Right atrium auricular region (tissue), 2 donors: ENCODE measurements around the gene LAMA4. TPM values are rescaled to one million over a fixed set of nuclear protein-coding genes. Genes with fewer than 3 reads are reported as not detected.

Experiments
- DNase-seq: peaks from one replicate; pipeline ENCODE4 v3.0.0-alpha.2; 2019; ENCODE audit warnings: low spot score
- H3K27ac ChIP-seq, 2 donors: fragments of 200-600 bp; sonication (generic); 1 replicate in 1 of 2; 2 replicates in 1 of 2; pipeline ENCODE4 v1.5.1; 2016 to 2019
- H3K27me3 ChIP-seq, 2 donors: fragments of 200-600 bp; sonication (generic); one replicate each; pipeline versions ENCODE4 v1.5.1 to v1.6.0; 2017 to 2019
- H3K36me3 ChIP-seq: fragments of 200-600 bp; sonication (generic); one replicate; pipeline ENCODE4 v1.5.1; 2016
- H3K4me1 ChIP-seq, 2 donors: fragments of 200-600 bp; sonication (generic); one replicate each; pipeline versions ENCODE4 v1.5.1 to v1.6.0; 2017 to 2019
- H3K4me3 ChIP-seq, 2 donors: fragments of 200-600 bp; sonication (generic); 1 replicate in 1 of 2; 2 replicates in 1 of 2; pipeline ENCODE4 v1.5.1; 2017 to 2019; ENCODE audit warnings: mild to moderate bottlenecking in 1 of 2, moderate library complexity in 1 of 2
- H3K9me3 ChIP-seq, 2 donors: fragments of 200-600 bp; sonication (generic); one replicate each; pipeline ENCODE4 v1.5.1; 2019
- total RNA-seq, 2 donors: library from RNA; depleted of rRNA; stranded (reverse); fragments of >200 nt; gene quantifications; one replicate each; pipeline ENCODE4 v1.1.0, GENCODE V29; 2016
- TF ChIP-seq, protein P1 (sequence below), 2 donors: fragments of 200-600 bp; sonication (generic); IDR thresholded peaks; one replicate each; pipeline ENCODE4 v1.5.1; 2019; ENCODE audit warnings: antibody characterized with exemption in 2 of 2

Gene LAMA4
- total RNA-seq, 2 donors from 2014 or later, result 37.2 to 47.1 TPM

DNA sequence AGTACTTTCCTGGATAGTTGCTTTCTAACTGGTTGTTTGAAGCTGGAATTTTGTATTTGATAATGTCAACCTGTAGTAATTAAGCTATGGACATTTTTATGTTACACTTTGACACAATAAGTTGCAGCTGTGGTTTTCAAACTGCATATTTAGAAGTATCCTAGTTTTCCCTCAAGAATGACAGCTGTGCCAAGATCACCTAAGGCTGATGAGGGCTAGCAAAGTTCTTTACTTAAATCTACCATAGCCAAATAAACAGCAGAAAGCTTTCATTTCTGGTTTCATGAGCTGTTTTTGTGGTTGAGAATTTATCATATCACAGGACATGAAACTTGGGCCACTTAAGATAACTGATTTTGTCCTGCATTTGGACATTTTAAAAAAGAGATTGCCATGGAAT, 136.3 kb downstream of the LAMA4 start:
- H3K4me1 ChIP-seq, result peaks cover 0 to 8% of the 10 kb centered on the region in 2 donors
- H3K27ac ChIP-seq, result no peak overlapping the region
- no peak overlapping the region for H3K4me3 ChIP-seq
- no peak for DNase-seq
- H3K9me3 ChIP-seq, result no peaks in the 10 kb centered on the region
- peaks cover 65% of the 10 kb centered on the region for H3K36me3 ChIP-seq
- no peaks in the 10 kb centered on the region for H3K27me3 ChIP-seq
- TF ChIP-seq, protein P1, sequence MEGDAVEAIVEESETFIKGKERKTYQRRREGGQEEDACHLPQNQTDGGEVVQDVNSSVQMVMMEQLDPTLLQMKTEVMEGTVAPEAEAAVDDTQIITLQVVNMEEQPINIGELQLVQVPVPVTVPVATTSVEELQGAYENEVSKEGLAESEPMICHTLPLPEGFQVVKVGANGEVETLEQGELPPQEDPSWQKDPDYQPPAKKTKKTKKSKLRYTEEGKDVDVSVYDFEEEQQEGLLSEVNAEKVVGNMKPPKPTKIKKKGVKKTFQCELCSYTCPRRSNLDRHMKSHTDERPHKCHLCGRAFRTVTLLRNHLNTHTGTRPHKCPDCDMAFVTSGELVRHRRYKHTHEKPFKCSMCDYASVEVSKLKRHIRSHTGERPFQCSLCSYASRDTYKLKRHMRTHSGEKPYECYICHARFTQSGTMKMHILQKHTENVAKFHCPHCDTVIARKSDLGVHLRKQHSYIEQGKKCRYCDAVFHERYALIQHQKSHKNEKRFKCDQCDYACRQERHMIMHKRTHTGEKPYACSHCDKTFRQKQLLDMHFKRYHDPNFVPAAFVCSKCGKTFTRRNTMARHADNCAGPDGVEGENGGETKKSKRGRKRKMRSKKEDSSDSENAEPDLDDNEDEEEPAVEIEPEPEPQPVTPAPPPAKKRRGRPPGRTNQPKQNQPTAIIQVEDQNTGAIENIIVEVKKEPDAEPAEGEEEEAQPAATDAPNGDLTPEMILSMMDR (IDR thresholded peaks at IDR 0.05), result no peak

DNA sequence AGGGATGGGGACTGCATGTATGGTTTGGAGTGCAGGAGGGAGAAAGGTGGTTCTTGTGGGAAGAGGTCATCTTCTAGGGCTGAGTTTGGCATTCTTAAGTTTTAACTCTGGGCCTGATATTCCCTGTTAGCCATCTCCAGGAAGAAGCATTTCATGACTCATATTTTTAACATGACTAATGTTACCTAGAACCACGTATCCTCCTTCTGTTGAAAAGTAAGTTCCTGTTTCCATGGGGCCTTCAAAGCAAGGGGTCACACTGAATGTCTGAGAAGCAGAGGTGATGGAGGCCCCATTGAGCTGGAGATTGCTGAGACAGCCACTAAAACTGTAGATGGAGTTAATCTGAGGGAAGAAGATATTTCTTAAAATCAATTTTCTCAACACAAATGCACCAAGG, 136.8 kb downstream of the LAMA4 start:
- TF ChIP-seq, protein P1 (IDR thresholded peaks at IDR 0.05), result no peak
- H3K36me3 ChIP-seq, result peaks cover 65% of the 10 kb centered on the region
- H3K27ac ChIP-seq, result no peak overlapping the region
- H3K27me3 ChIP-seq, result no peaks in the 10 kb centered on the region
- no peaks in the 10 kb centered on the region for H3K9me3 ChIP-seq
- no peak overlapping the region for H3K4me3 ChIP-seq
- H3K4me1 ChIP-seq, result peaks cover 0 to 11% of the 10 kb centered on the region in 2 donors
- DNase-seq, result no peak

DNA sequence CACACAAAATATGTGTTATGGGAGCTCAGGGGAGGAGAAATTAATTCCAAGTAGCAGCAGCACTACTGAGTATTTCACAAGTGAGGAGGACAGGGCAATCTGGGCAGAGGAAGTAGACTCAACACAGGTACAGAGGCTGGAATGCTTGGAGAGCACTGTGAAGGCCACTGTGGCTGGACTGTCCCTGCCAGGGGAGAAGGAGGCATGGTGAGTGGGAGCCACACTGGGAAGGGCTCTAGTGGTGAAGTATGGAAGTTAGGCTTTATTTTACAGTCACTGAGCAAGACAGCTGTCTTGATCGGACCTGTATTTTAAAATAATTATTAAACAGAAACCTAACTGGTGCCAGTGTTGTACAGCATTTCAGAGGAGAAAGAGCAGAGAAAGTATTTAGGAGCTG, 138.1 kb downstream of the LAMA4 start:
- TF ChIP-seq, protein P1 (IDR thresholded peaks at IDR 0.05), result no peak
- no peak for DNase-seq
- Histone ChIP-seq H3K36me3 (peaks cover 60% of the 10 kb centered on the region), H3K27ac (no peak overlapping the region), H3K27me3 (no peaks in the 10 kb centered on the region), H3K9me3 (no peaks in the 10 kb centered on the region), H3K4me3 (no peak overlapping the region), H3K4me1 (peaks cover 0 to 11% of the 10 kb centered on the region in 2 donors)

- Histone ChIP-seq H3K9me3 (no peaks in the 10 kb centered on the region), H3K4me1 (peaks cover 0 to 11% of the 10 kb centered on the region in 2 donors), H3K27ac (no peak overlapping the region), H3K27me3 (no peaks in the 10 kb centered on the region), H3K4me3 (no peak overlapping the region), H3K36me3 (peaks cover 54% of the 10 kb centered on the region)
- no peak for DNase-seq
- TF ChIP-seq, protein P1 (IDR thresholded peaks at IDR 0.05), result no peak
Measured at GRCh38 chr6:112114577-112115223, 139.7 kb downstream of the LAMA4 start.

DNA sequence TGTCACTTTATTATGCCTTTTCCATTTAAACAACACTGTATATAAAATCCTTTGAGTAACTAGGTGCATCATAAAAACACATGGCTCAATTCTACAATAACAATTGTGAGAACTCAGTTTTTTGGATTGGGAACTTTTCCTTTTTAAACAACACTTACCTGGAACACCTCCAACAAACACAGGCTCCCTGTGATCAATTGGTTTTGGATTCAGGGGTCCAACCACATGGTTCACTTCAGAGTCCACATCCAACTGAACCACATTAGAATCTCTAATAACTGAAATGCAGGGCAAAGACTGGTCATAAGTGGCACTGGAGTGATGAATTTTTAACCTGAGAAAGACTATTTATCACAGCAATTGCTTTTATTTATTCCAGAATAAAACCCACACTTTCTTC, 140.4 kb downstream of the LAMA4 start:
- H3K36me3 ChIP-seq, result peaks cover 53% of the 10 kb centered on the region
- no peak overlapping the region for H3K4me3 ChIP-seq
- TF ChIP-seq, protein P1 (IDR thresholded peaks at IDR 0.05), result no peak
- peaks cover 0 to 11% of the 10 kb centered on the region in 2 donors for H3K4me1 ChIP-seq
- H3K9me3 ChIP-seq, result no peaks in the 10 kb centered on the region
- DNase-seq, result no peak
- H3K27me3 ChIP-seq, result no peaks in the 10 kb centered on the region
- no peak overlapping the region for H3K27ac ChIP-seq

DNA sequence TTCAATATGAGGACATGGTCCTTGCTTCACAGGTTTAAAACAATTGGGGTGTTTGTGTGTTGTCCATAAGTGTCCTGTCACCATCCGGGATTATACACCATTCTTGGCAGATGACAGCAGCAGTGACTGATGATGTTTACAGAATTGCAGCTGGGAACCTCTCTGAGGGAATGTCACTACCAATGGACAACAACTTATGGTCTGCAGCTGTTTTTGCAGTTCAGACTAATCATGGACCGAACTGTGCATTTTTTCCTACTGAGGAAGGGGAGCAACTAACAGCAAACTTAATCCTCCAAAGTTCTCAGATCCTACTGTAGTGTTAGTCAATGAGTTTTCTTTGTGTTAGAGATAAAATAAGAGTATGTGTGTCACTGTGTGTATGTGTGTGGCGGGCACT, 140.9 kb downstream of the LAMA4 start:
- Histone ChIP-seq H3K27ac (no peak overlapping the region), H3K4me3 (no peak overlapping the region), H3K27me3 (no peaks in the 10 kb centered on the region), H3K4me1 (peaks cover 0 to 11% of the 10 kb centered on the region in 2 donors), H3K9me3 (no peaks in the 10 kb centered on the region), H3K36me3 (peaks cover 52% of the 10 kb centered on the region)
- DNase-seq, result no peak
- TF ChIP-seq, protein P1 (IDR thresholded peaks at IDR 0.05), result no peak
